Neuronal stem cell (in vitro differentiated cells): ENCODE measurements around the gene P3H4.
A peak's percentile ranks its signal among the peaks of the same experiment; 100 is the strongest.
"Not testable (repeated sequence)": the region's sequence is repeated elsewhere in the genome, so short reads cannot be mapped to it uniquely, and the experiment has no call there.

Experiments used
- DNase-seq: peaks from one replicate; pipeline ENCODE4 v3.0.0-alpha.2; 2013; ENCODE audit warnings: low spot score
- H2AFZ ChIP-seq: one replicate; pipeline ENCODE4 v1.6.1; 2013; ENCODE audit warnings: mild to moderate bottlenecking, low read length, inconsistent platforms
- H2AK5ac ChIP-seq: 2 replicates; pipeline ENCODE4 v1.6.1; 2013; ENCODE audit warnings: low read depth, mild to moderate bottlenecking, inconsistent platforms, low read length, moderate library complexity, mixed read lengths
- H2BK120ac ChIP-seq: 2 replicates; pipeline ENCODE4 v1.6.1; 2013; ENCODE audit warnings: low read depth, mild to moderate bottlenecking, inconsistent platforms, low read length, moderate library complexity, mixed read lengths
- H2BK12ac ChIP-seq: one replicate; pipeline ENCODE4 v1.6.1; 2013; ENCODE audit warnings: low read length, inconsistent platforms
- H2BK15ac ChIP-seq: 2 replicates; pipeline ENCODE4 v1.6.1; 2013; ENCODE audit warnings: mild to moderate bottlenecking, low read length, inconsistent platforms, mixed read lengths
- H2BK5ac ChIP-seq: one replicate; pipeline ENCODE4 v1.6.1; 2013; ENCODE audit warnings: inconsistent platforms, mild to moderate bottlenecking, low read length, moderate library complexity
- H3K14ac ChIP-seq: one replicate; pipeline ENCODE4 v1.6.1; 2013; ENCODE audit warnings: low read length, inconsistent platforms
- H3K18ac ChIP-seq: 2 replicates; pipeline ENCODE4 v1.6.1; 2013; ENCODE audit warnings: low read length, inconsistent platforms
- H3K23ac ChIP-seq: 2 replicates; pipeline ENCODE4 v1.6.1; 2013; ENCODE audit warnings: low read depth, mild to moderate bottlenecking, mixed read lengths, low read length, inconsistent platforms; ENCODE audit not compliant: poor library complexity
- H3K27ac ChIP-seq: replicated peaks from 3 replicates; pipeline ENCODE4 v1.5.1; 2013; ENCODE audit warnings: low read length, inconsistent platforms
- H3K27me3 ChIP-seq, 3 experiments: 2 replicates each; pipeline ENCODE4 v1.6.1; 2013; ENCODE audit warnings: low read length in 3 of 3, mild to moderate bottlenecking in 2 of 3, inconsistent platforms in 1 of 3, low read depth in 1 of 3, mixed read lengths in 1 of 3, moderate library complexity in 1 of 3; ENCODE audit not compliant: control insufficient read depth in 3 of 3, insufficient read depth in 3 of 3
- H3K36me3 ChIP-seq, 2 donors: replicated peaks in 1 of 2; 2 replicates each; pipeline ENCODE4 v1.6.1; 2013; ENCODE audit warnings: low read length in 2 of 2; ENCODE audit not compliant: control insufficient read depth in 2 of 2, insufficient read depth in 2 of 2
- H3K4ac ChIP-seq: 2 replicates; pipeline ENCODE4 v1.6.1; 2013; ENCODE audit warnings: inconsistent platforms, mild to moderate bottlenecking, low read length, moderate library complexity
- H3K4me1 ChIP-seq, 2 donors: 1 replicate in 1 of 2; 2 replicates in 1 of 2; pipeline ENCODE4 v1.6.1; 2013; ENCODE audit warnings: low read length in 2 of 2, low read depth in 1 of 2; ENCODE audit not compliant: control insufficient read depth in 2 of 2, insufficient read depth in 1 of 2
- H3K4me2 ChIP-seq: one replicate; pipeline ENCODE4 v1.6.1; 2013; ENCODE audit warnings: mild to moderate bottlenecking, low read length, inconsistent platforms; ENCODE audit not compliant: insufficient read depth, poor library complexity, severe bottlenecking
- H3K4me3 ChIP-seq, 2 donors: 2 replicates each; pipeline ENCODE4 v1.5.1; 2013; ENCODE audit warnings: low read length in 2 of 2, mild to moderate bottlenecking in 2 of 2, inconsistent platforms in 1 of 2, moderate library complexity in 1 of 2
- H3K79me1 ChIP-seq: one replicate; pipeline ENCODE4 v1.6.1; 2013; ENCODE audit warnings: low read depth, mild to moderate bottlenecking, inconsistent platforms, low read length, moderate library complexity
- H3K9ac ChIP-seq: one replicate; pipeline ENCODE4 v1.6.1; 2013; ENCODE audit warnings: mild to moderate bottlenecking, low read depth, low read length, inconsistent platforms; ENCODE audit not compliant: poor library complexity
- H3K9me3 ChIP-seq, 2 donors: replicated peaks in 1 of 2; 2 replicates each; pipeline versions ENCODE3 to v1.6.1; 2013; ENCODE audit warnings: low read length in 2 of 2, mild to moderate bottlenecking in 2 of 2, inconsistent platforms in 1 of 2, low read depth in 1 of 2, mixed read lengths in 1 of 2, moderate library complexity in 1 of 2; ENCODE audit not compliant: control insufficient read depth in 2 of 2, insufficient read depth in 1 of 2
- H4K8ac ChIP-seq: one replicate; pipeline ENCODE4 v1.6.1; 2013; ENCODE audit warnings: low read depth, mild to moderate bottlenecking, inconsistent platforms, low read length, moderate library complexity
- H4K91ac ChIP-seq: one replicate; pipeline ENCODE4 v1.6.1; 2013; ENCODE audit warnings: low read length, low read depth, mild to moderate bottlenecking, inconsistent platforms; ENCODE audit not compliant: poor library complexity
- WGBS, 2 donors: extraction: QIAGEN DNeasy Blood & Tissue Kit; methylation state at CpG; one replicate each; pipeline ENCODE4 v1.1.7; 2013; ENCODE audit warnings: missing lambda C conversion rate in 2 of 2, mixed read lengths in 1 of 2; ENCODE audit not compliant: insufficient read length in 2 of 2, insufficient replicate concordance in 1 of 2; ENCODE audit errors: extremely low coverage in 2 of 2; 5-methylcytosine and 5-hydroxymethylcytosine counted together

P3H4 gene

DNA sequence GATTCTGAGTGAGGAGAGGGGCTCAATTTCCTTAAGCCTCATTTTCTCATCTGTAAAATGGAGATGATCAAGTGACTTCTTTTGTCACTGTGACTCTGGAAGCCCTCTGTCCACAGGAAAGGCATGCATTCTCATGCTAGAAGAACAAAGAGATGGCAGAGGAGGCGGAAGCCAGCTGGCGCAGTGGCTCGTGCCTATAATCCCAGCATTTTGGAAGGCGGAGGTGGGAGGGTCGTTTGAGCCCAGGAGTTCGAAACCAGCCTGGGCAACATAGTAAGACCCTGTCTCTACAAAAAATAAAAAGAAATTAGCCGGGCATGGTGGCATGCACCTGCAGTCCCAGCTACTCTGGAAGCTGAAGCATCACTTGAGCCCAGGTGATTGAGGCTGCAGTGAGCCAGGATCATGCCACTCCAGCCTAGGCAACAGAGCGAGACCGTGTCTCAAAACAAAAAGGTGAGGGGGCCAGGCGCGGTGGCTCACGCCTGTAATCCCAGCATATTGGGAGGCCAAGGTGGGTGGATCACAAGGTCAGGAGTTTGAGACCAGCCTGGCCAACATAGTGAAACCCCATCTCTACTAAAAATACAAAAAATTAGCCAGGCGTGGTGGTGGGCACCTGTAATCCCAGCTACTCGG, 35.4 kb downstream of the P3H4 start:
- not testable (repeated sequence) for H3K79me1 ChIP-seq, H2BK12ac ChIP-seq, H3K18ac ChIP-seq, H3K4ac ChIP-seq, H2AFZ ChIP-seq, H2BK120ac ChIP-seq, H3K14ac ChIP-seq, H3K9me3 ChIP-seq, H2AK5ac ChIP-seq, H3K4me3 ChIP-seq, H3K23ac ChIP-seq, H2BK15ac ChIP-seq, H3K4me2 ChIP-seq, DNase-seq, H3K9ac ChIP-seq, H4K8ac ChIP-seq, H4K91ac ChIP-seq, H3K27me3 ChIP-seq
- Histone ChIP-seq H3K27ac (peak overlapping the region; percentile 59), H3K36me3 (peaks cover 11 to 15% of the 10 kb centered on the region in 2 donors), H3K4me1 (peaks cover 30 to 38% of the 10 kb centered on the region in 2 donors), H2BK5ac (peak overlapping the region; percentile 0)
- WGBS, 2 donors = no CpG with 5 or more reads among the region's 14 CpGs

DNA sequence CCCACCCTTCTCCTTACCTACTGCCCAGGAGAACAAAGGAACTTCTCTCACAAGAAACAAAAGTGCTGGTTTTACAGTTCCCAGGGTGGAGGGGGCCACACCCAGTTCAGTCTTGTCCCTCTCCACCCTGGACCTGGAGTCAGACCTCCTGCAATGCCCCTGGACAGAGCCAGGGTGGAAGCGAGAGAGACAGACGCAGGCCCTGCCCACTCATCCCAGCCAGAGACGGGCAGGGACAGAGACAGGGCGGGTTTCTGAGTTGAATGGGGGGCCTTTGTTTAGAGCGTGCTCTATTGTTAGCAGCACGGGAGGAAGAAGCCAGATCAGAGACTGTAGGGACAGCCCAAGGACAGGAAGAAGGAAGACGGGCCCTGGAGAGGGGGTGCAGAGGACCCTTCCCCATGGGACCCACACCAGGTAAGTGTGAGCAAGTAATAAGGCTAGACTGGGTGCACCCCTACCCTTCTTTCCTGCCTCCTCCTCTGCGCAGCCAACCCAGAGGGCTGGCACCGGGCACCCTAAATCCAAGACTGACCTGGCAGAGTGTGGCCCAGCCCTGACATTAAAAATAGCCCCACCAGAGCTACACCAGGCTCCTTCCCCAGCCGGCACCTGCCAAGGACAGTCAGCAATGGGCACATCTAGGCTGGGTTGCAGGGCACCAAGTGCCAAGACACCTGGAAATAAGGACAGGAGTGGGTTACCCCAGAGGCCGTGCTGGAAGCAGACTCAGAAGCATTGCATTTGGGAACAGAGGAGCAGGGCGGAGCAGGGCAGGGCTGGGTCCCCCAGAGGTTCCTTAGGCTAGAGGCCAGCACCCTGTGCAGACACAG, 36.1 kb downstream of the P3H4 start:
- no CpG with 5 or more reads among the region's 12 CpGs for WGBS, 2 donors
- no peak overlapping the region for H4K91ac ChIP-seq
- H2AK5ac ChIP-seq = peak overlapping the region; percentile 20
- H3K9ac ChIP-seq = no peak overlapping the region
- H3K18ac ChIP-seq = peak overlapping the region; percentile 88
- peak; percentile 43 for DNase-seq
- peak overlapping the region; percentile 36 for H3K4me2 ChIP-seq
- peaks cover 7% of the 10 kb centered on the region for H3K79me1 ChIP-seq
- H3K4me1 ChIP-seq = peaks cover 30 to 36% of the 10 kb centered on the region in 2 donors
- H3K4ac ChIP-seq = no peak overlapping the region
- peak overlapping the region; percentile 59 for H3K27ac ChIP-seq
- H2AFZ ChIP-seq = peak overlapping the region; percentile 50
- no peak overlapping the region for H2BK15ac ChIP-seq
- H3K36me3 ChIP-seq = peaks cover 15 to 21% of the 10 kb centered on the region in 2 donors
- H3K27me3 ChIP-seq = no peaks in the 10 kb centered on the region
- peak overlapping the region; percentile 0 for H2BK5ac ChIP-seq
- no peaks in the 10 kb centered on the region for H3K9me3 ChIP-seq
- no peak overlapping the region for H2BK12ac ChIP-seq
- H3K4me3 ChIP-seq = no peak overlapping the region
- H2BK120ac ChIP-seq = no peak overlapping the region
- no peak overlapping the region for H3K14ac ChIP-seq
- no peak overlapping the region for H3K23ac ChIP-seq
- H4K8ac ChIP-seq = no peak overlapping the region

GRCh38 chr17:41773731-41774193, 38.0 kb downstream of the P3H4 start:
- peak overlapping the region; percentile 26 for H2AK5ac ChIP-seq
- H2BK15ac ChIP-seq = no peak overlapping the region
- H3K9ac ChIP-seq = no peak overlapping the region
- H3K23ac ChIP-seq = no peak overlapping the region
- no peak overlapping the region for H4K91ac ChIP-seq
- no peak overlapping the region for H3K27ac ChIP-seq
- no peak overlapping the region for H3K4me3 ChIP-seq
- no peak overlapping the region for H2BK120ac ChIP-seq
- H3K14ac ChIP-seq = no peak overlapping the region
- no peak overlapping the region for H3K4ac ChIP-seq
- peaks cover 28 to 39% of the 10 kb centered on the region in 2 donors for H3K36me3 ChIP-seq
- no peaks in the 10 kb centered on the region for H3K9me3 ChIP-seq
- no peak overlapping the region for H4K8ac ChIP-seq
- no peak overlapping the region for H2BK5ac ChIP-seq
- H2BK12ac ChIP-seq = no peak overlapping the region
- H3K4me1 ChIP-seq = peaks cover 30 to 36% of the 10 kb centered on the region in 2 donors
- no CpG with 5 or more reads among the region's 8 CpGs for WGBS, 2 donors
- no peak overlapping the region for H3K4me2 ChIP-seq
- H2AFZ ChIP-seq = no peak overlapping the region
- DNase-seq = no peak
- H3K79me1 ChIP-seq = peaks cover 9% of the 10 kb centered on the region
- peak overlapping the region; percentile 31 for H3K18ac ChIP-seq
- no peaks in the 10 kb centered on the region for H3K27me3 ChIP-seq

DNA sequence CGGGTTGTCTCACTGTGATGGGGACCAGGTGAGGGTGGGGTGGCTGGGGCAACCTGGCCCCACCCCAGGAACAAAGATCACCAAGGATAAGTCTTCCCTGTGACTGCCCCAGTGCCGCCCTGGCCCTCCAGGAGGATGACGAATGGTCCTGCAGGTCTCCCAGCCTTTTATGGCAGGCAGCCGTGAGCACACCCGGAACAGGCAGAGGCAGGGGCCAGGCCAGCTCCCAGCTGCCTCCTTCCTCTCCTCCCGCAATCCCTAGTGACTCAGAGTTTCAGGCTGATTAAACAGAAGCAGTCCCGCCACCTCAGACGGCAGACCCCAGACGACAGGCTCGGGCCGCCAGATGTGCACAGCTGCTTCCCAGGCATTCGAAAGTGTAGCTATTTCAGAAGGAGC, 38.6 kb downstream of the P3H4 start:
- no peak overlapping the region for H2BK5ac ChIP-seq
- no peak overlapping the region for H3K4me3 ChIP-seq
- peaks cover 10% of the 10 kb centered on the region for H3K79me1 ChIP-seq
- H3K14ac ChIP-seq = no peak overlapping the region
- WGBS, 2 donors = no CpG with 5 or more reads among the region's 12 CpGs
- no peak overlapping the region for H3K4me2 ChIP-seq
- H4K8ac ChIP-seq = no peak overlapping the region
- no peak overlapping the region for H2AK5ac ChIP-seq
- no peak overlapping the region for H2BK12ac ChIP-seq
- no peak overlapping the region for H3K4ac ChIP-seq
- peak overlapping the region; percentile 63 for H3K9ac ChIP-seq
- no peak overlapping the region for H3K27ac ChIP-seq
- H3K36me3 ChIP-seq = peaks cover 32 to 44% of the 10 kb centered on the region in 2 donors
- H2BK15ac ChIP-seq = no peak overlapping the region
- H3K23ac ChIP-seq = no peak overlapping the region
- no peak overlapping the region for H4K91ac ChIP-seq
- DNase-seq = no peak
- H3K27me3 ChIP-seq = no peaks in the 10 kb centered on the region
- peak overlapping the region; percentile 40 for H3K18ac ChIP-seq
- no peak overlapping the region for H2BK120ac ChIP-seq
- peaks cover 30 to 36% of the 10 kb centered on the region in 2 donors for H3K4me1 ChIP-seq
- H2AFZ ChIP-seq = no peak overlapping the region
- no peaks in the 10 kb centered on the region for H3K9me3 ChIP-seq
